Measurements from ENCODE around the gene ZBTB7C. TPM values are rescaled to one million over a fixed set of nuclear protein-coding genes. Genes with fewer than 3 reads are reported as not detected.

ZBTB7C gene
- total RNA-seq, 3 donors from 2014 or later: 0.05 to 0.29 TPM; not detected in 1

DNA sequence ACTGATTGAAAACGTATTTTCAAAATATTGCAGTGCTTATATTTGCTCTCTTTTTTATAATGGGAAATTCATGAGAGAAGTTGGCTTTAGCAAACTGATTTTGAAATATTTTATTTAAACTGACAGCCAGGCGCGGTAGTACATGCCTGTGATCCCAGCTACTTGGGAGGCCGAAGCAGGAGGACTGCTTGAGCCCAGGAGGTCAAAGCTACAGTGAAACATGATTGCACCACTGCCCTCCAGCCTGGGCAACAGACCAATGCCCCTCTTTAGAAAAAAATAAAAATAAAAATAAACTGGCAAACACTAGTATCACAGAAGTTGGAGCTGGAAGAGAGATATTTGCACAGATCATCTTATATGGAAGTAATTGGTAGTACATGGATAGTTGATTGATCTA lies 20.7 kb downstream of the ZBTB7C start:
- Mint-ChIP-seq H3K36me3 (ENCODE audit: insufficient read depth) (no peaks in the 10 kb centered on the region), H3K27me3 (ENCODE audit: low read depth) (peaks cover 59% of the 10 kb centered on the region), H3K9me3 (no peaks in the 10 kb centered on the region), H3K4me1 (ENCODE audit: low read depth) (no peaks in the 10 kb centered on the region), H3K4me3 (no peak overlapping the region)
- ATAC-seq (no peak), DNase-seq (no peak)

DNA sequence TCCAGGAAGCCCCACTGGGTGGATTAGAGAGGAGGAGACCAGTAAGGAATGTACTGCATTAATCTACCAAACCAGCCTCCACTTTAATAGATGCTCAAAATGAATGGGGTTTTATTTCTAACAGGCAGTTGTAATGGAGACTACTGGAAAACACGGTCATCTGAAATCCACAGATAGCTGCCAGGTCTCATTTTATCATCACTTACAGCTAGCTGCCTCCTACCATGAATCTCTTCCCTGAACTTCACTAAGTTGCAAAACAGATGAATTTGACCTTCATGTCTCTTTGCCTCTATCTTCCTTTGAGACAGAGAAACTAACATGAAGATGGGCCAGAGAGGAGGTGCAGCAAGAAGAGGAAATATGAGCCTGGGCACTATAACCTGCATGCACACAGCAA lies 21.9 kb downstream of the ZBTB7C start:
- Mint-ChIP-seq H3K36me3 (ENCODE audit: insufficient read depth) (no peaks in the 10 kb centered on the region), H3K9me3 (no peaks in the 10 kb centered on the region), H3K27me3 (ENCODE audit: low read depth) (peaks cover 49% of the 10 kb centered on the region), H3K4me1 (ENCODE audit: low read depth) (no peaks in the 10 kb centered on the region), H3K4me3 (no peak overlapping the region)
- DNase-seq (no peak), ATAC-seq (no peak)

GRCh38 chr18:48385596-48385995 lies 23.6 kb downstream of the ZBTB7C start:
- no peaks in the 10 kb centered on the region for H3K36me3 Mint-ChIP-seq (ENCODE audit: insufficient read depth)
- H3K27me3 Mint-ChIP-seq (ENCODE audit: low read depth): peaks cover 32% of the 10 kb centered on the region
- no peaks in the 10 kb centered on the region for H3K9me3 Mint-ChIP-seq
- H3K4me1 Mint-ChIP-seq (ENCODE audit: low read depth): no peaks in the 10 kb centered on the region
- no peak overlapping the region for H3K4me3 Mint-ChIP-seq
- ATAC-seq (no peak), DNase-seq (no peak)

- no peak for ATAC-seq
- H3K4me1 Mint-ChIP-seq (ENCODE audit: low read depth): no peaks in the 10 kb centered on the region
Observed at GRCh38 chr18:48376934-48377333, 32.2 kb downstream of the ZBTB7C start.

DNA sequence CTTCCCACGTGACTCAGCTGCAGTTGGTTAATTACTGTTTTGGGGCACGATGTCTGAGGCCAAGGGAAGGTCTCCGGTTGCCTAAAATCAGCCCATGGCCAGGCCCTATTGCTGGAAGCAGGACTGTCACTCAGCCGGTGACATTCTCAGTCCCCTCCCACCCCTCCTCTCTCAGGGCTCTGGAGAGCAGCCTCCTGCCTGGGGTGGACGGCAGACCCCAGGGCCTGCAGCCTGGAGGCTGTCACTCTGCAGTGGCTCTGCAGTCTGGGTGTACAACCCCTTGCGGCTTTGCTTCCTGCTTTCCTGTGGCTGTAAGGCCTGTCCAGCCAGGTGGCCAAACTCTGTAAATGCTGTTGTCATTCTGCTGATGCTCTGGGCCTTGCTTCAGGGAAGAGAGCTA lies 32.8 kb downstream of the ZBTB7C start:
- ATAC-seq (no peak), DNase-seq (no peak)
- Mint-ChIP-seq H3K9me3 (no peaks in the 10 kb centered on the region), H3K36me3 (ENCODE audit: insufficient read depth) (no peaks in the 10 kb centered on the region), H3K4me3 (no peak overlapping the region), H3K4me1 (ENCODE audit: low read depth) (no peaks in the 10 kb centered on the region), H3K27me3 (ENCODE audit: low read depth) (peaks cover 19% of the 10 kb centered on the region)

More at GRCh38 chr18:48376934-48377333, 32.2 kb downstream of the ZBTB7C start:
- no peak for DNase-seq
- H3K4me3 Mint-ChIP-seq: no peak overlapping the region
- no peaks in the 10 kb centered on the region for H3K9me3 Mint-ChIP-seq
- H3K36me3 Mint-ChIP-seq (ENCODE audit: insufficient read depth): no peaks in the 10 kb centered on the region
- peaks cover 19% of the 10 kb centered on the region for H3K27me3 Mint-ChIP-seq (ENCODE audit: low read depth)

DNA sequence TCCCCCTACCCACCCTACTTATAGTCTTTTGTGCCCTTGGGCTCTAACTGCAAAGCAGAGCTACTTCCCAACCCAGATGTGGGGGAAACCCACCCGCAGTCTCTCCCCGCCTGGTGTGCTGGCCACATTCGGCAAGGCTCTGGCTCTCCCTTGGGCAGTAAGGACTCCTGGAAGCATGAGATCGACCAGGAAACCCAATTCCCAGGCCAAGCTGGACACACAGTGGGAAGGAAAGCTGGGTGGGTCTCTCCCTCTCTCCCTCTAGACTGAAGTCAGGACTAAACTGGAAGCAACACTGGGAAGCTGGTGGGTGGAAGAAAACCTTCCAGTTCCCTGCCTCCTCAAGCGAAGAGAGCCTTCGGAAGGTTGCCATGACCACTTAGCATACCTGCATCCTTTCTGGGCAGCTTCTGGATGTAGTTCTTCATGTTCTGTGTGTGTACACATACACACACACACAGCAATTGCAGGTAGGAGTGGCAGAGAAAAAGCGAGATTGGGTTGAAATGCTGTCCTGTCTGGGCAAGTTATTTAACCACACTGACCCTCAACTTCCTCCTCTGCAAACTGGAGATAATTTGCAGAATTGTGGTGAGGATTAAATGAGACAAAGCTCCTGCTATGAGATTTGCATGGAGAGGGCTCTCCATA lies 33.9 kb downstream of the ZBTB7C start:
- Mint-ChIP-seq H3K27me3 (ENCODE audit: low read depth) (peaks cover 17% of the 10 kb centered on the region), H3K9me3 (no peaks in the 10 kb centered on the region), H3K36me3 (ENCODE audit: insufficient read depth) (no peaks in the 10 kb centered on the region), H3K4me1 (ENCODE audit: low read depth) (no peaks in the 10 kb centered on the region), H3K4me3 (no peak overlapping the region)
- ATAC-seq (no peak), DNase-seq (no peak)

DNA sequence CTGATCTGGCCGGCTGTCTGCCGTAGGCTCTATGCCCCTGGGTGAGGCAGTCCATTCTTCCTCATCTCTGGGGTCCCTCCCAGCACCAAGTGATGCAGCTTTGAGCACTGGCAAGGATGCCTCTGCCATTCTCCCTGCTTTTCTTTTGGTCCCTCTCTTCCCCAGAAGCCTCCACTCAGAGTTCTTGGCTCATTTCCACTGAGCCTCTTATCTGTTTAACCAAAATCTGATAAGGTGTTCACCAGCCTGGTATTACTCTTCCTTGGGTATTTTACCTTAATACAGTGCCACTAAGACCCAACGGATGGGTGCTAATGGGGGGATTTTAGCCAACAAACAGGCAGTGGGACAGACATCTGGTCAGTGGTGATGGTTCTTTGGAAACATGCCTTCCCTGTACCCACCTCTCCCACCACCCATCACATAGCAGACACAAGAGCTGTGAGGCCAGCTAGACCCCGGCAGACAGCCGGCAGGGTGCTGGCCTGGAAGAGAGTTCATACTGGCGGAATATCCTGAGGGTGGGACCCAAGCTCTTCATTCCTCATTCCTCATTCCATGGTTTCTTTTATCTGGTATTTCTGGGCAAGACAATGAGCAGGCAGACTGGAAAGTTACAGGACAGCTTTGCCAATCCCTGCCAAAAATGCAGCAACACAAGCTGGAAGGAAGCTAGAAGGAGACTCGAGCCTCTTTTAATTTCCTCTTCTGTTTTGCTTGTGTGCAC lies 34.6 kb downstream of the ZBTB7C start:
- no peaks in the 10 kb centered on the region for H3K36me3 Mint-ChIP-seq (ENCODE audit: insufficient read depth)

DNA sequence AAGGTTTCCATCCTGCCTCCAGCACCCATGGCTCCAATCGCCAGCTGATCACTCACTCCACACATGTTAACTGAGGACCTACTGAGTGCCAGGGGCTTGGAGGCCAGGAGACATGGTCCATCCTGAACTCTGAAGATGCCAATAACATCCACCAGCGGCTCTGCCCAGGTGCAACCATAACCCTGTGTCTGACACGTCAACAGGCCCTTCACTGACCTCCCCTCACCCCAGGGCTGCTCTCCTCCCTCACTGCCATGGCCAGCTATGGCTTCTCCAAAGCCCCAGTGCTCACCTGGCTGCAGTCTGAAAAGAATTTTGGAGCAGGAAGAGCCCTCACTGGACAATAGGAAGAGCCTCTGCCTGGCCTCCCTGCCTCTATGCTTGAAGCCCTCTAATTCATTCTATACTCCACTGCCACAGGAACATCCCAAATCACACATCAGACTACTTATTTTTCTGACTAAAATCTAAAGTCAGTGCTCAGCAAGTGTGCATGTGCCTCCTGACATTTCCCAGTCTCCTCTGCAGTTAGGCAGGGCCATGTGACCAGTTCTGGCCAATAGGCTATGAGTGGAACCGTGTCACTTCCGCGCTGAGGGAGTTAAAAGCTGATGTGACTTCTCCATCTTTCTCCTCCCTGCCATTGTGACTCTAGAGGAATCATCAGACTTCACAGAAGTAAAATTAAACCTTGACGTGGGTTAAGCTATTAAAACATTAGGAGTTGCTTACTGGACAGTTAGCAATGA lies 37.2 kb downstream of the ZBTB7C start:
- no peaks in the 10 kb centered on the region for H3K36me3 Mint-ChIP-seq (ENCODE audit: insufficient read depth)
- H3K27me3 Mint-ChIP-seq (ENCODE audit: low read depth): peaks cover 13% of the 10 kb centered on the region
- no peak overlapping the region for H3K4me3 Mint-ChIP-seq
- peaks cover 5% of the 10 kb centered on the region for H3K9me3 Mint-ChIP-seq
- no peak for ATAC-seq
- DNase-seq: no peak
- no peaks in the 10 kb centered on the region for H3K4me1 Mint-ChIP-seq (ENCODE audit: low read depth)

More for the DNA sequence above, 34.6 kb downstream of the ZBTB7C start:
- DNase-seq (no peak), ATAC-seq (no peak)
- Mint-ChIP-seq H3K4me3 (no peak overlapping the region), H3K27me3 (ENCODE audit: low read depth) (peaks cover 15% of the 10 kb centered on the region), H3K9me3 (peaks cover 2% of the 10 kb centered on the region), H3K4me1 (ENCODE audit: low read depth) (no peaks in the 10 kb centered on the region)

- Mint-ChIP-seq H3K9me3 (peaks cover 12% of the 10 kb centered on the region), H3K4me1 (ENCODE audit: low read depth) (no peaks in the 10 kb centered on the region), H3K36me3 (ENCODE audit: insufficient read depth) (no peaks in the 10 kb centered on the region), H3K27me3 (ENCODE audit: low read depth) (peaks cover 15% of the 10 kb centered on the region), H3K4me3 (no peak overlapping the region)
- no peak for ATAC-seq
- DNase-seq: no peak
Observed at GRCh38 chr18:48367557-48367956, 41.6 kb downstream of the ZBTB7C start.

DNA sequence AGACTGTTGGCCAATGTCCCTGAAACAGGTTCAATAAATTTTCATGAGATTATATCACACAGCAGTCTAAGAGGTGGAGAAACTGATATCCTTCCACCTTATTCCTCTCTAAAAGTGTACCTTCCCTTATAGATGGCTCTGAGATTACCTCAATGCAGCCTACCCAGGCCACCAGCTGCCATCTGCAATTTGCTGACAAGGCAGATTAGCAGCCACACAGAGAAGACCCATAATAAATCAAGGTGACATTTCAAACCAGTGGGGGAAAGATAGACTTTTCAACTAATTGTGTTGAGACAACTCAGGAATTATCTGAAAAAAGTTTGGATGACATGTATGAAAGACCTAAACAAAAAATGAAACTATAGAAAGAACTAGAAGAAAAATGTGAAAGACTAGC lies 43.2 kb downstream of the ZBTB7C start:
- Mint-ChIP-seq H3K36me3 (ENCODE audit: insufficient read depth) (no peaks in the 10 kb centered on the region), H3K4me1 (ENCODE audit: low read depth) (no peaks in the 10 kb centered on the region), H3K27me3 (ENCODE audit: low read depth) (peaks cover 17% of the 10 kb centered on the region), H3K9me3 (peaks cover 12% of the 10 kb centered on the region), H3K4me3 (no peak overlapping the region)
- no peak for DNase-seq
- ATAC-seq: no peak

GRCh38 chr18:48364146-48364545 lies 45.0 kb downstream of the ZBTB7C start:
- Mint-ChIP-seq H3K4me1 (ENCODE audit: low read depth) (no peaks in the 10 kb centered on the region), H3K9me3 (peaks cover 7% of the 10 kb centered on the region), H3K27me3 (ENCODE audit: low read depth) (peaks cover 17% of the 10 kb centered on the region), H3K4me3 (no peak overlapping the region), H3K36me3 (ENCODE audit: insufficient read depth) (no peaks in the 10 kb centered on the region)
- ATAC-seq (no peak), DNase-seq (no peak)

DNA sequence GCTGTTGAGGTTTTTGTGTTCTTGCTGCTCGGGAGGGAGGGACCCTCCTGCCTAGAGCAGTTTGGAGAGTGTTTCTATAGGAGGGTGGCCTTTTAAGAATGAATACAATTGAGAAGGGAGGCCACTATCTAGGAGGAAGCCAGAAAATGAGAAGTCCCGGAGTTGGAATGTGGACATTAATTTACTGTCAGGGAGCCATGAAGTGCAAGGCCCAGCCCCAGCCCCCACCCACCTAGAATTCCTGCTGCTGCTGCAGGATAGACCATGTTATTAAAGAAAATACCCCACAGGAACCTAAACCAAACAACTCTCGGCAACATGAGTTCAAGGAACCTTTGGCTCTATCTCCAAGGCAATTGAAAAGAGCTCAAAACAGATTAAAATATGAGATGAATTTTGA lies 46.0 kb downstream of the ZBTB7C start:
- Mint-ChIP-seq H3K4me1 (ENCODE audit: low read depth) (no peaks in the 10 kb centered on the region), H3K9me3 (peaks cover 7% of the 10 kb centered on the region), H3K4me3 (no peak overlapping the region), H3K36me3 (ENCODE audit: insufficient read depth) (no peaks in the 10 kb centered on the region), H3K27me3 (ENCODE audit: low read depth) (peaks cover 17% of the 10 kb centered on the region)
- no peak for ATAC-seq
- DNase-seq: no peak

GRCh38 chr18:48361801-48362200 lies 47.4 kb downstream of the ZBTB7C start:
- no peaks in the 10 kb centered on the region for H3K36me3 Mint-ChIP-seq (ENCODE audit: insufficient read depth)
- ATAC-seq (no peak), DNase-seq (no peak)
- H3K9me3 Mint-ChIP-seq: peaks cover 7% of the 10 kb centered on the region
- no peaks in the 10 kb centered on the region for H3K4me1 Mint-ChIP-seq (ENCODE audit: low read depth)
- H3K4me3 Mint-ChIP-seq: no peak overlapping the region
- peaks cover 19% of the 10 kb centered on the region for H3K27me3 Mint-ChIP-seq (ENCODE audit: low read depth)

DNA sequence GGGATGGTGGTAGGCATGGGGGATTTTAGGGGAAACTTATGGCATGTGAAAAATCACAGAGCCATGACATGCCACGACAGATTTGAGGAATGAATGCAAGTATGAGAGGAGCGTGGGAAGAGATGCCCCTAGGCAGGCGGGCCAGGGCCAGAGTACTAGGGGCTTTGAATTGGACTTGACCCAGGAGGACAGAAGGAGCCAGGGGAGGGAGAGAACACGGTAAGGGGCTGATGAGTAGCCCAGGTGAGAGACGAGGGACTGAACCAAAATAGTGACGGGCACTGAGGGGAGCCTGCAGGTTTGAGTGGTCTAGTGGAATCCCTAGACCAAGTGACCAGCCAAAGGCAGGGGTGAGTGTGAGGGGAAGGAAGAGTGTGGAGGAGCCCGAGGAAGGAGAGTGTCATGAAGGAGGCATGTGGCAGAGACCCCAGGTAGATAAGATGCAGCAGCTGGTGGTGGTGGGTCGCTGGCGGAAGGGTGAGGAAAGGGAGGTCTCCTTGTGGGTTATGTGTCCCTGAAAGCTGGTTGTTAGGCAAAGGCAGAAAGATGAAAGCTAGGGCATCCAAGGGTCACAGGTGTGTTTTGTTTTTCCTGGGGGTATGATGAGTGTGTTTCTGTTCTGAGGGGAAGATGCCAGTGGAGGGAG lies 48.7 kb downstream of the ZBTB7C start:
- Mint-ChIP-seq H3K4me1 (ENCODE audit: low read depth) (no peaks in the 10 kb centered on the region), H3K9me3 (peaks cover 6% of the 10 kb centered on the region), H3K4me3 (no peak overlapping the region), H3K36me3 (ENCODE audit: insufficient read depth) (no peaks in the 10 kb centered on the region), H3K27me3 (ENCODE audit: low read depth) (peaks cover 19% of the 10 kb centered on the region)
- ATAC-seq: no peak
- DNase-seq: no peak
